CD14-positive monocyte (primary cell): Measurements from ENCODE around the gene ZNF48. TPM values are rescaled to one million over a fixed set of nuclear protein-coding genes. Genes with fewer than 3 reads are reported as not detected.

Experiments
- DNase-seq, 3 donors: peaks; one replicate each; pipeline ENCODE4 v3.0.0-alpha.2; 2011 to 2022
- H2AFZ ChIP-seq: 2 replicates; pipeline ENCODE4 v1.6.0; 2012; ENCODE audit warnings: mild to moderate bottlenecking, low read depth, low read length, inconsistent platforms; ENCODE audit not compliant: insufficient read depth, poor library complexity, severe bottlenecking
- H3K27ac ChIP-seq, 2 donors: 1 replicate in 1 of 2; 2 replicates in 1 of 2; pipeline ENCODE4 v1.5.1; 2012 to 2013; ENCODE audit warnings: low read length in 2 of 2, control low read depth in 1 of 2, inconsistent platforms in 1 of 2, low read depth in 1 of 2, mild to moderate bottlenecking in 1 of 2
- H3K27me3 ChIP-seq, 2 donors: one replicate each; pipeline versions ENCODE4 v1.6.0 to v1.6.1; 2011 to 2013; ENCODE audit warnings: low read length in 2 of 2; ENCODE audit not compliant: control insufficient read depth in 2 of 2, insufficient read depth in 2 of 2
- H3K36me3 ChIP-seq, 2 donors: replicated peaks in 1 of 2; 1 replicate in 1 of 2; 2 replicates in 1 of 2; pipeline versions ENCODE4 v1.5.1 to v1.6.1; 2012 to 2013; ENCODE audit warnings: low read length in 2 of 2, control low read depth in 1 of 2, inconsistent platforms in 1 of 2, mild to moderate bottlenecking in 1 of 2; ENCODE audit not compliant: insufficient read depth in 2 of 2, control insufficient read depth in 1 of 2
- H3K4me1 ChIP-seq, 2 donors: 1 replicate in 1 of 2; 2 replicates in 1 of 2; pipeline versions ENCODE4 v1.5.1 to v1.6.1; 2012 to 2013; ENCODE audit warnings: low read length in 2 of 2, control low read depth in 1 of 2, inconsistent platforms in 1 of 2, mild to moderate bottlenecking in 1 of 2, moderate library complexity in 1 of 2; ENCODE audit not compliant: insufficient read depth in 2 of 2, control insufficient read depth in 1 of 2
- H3K4me2 ChIP-seq: replicated peaks from 2 replicates; pipeline ENCODE3; 2012; ENCODE audit warnings: low read length, moderate library complexity, mild to moderate bottlenecking; ENCODE audit not compliant: poor library complexity, severe bottlenecking; ENCODE audit errors: extremely low read depth
- H3K4me3 ChIP-seq, 3 experiments: fragments of 200-600 bp in 1 of 3; sonication (generic) in 1 of 3; replicated peaks in 1 of 3; 1 replicate in 2 of 3; 2 replicates in 1 of 3; pipeline ENCODE4 v1.5.1; 2011 to 2013; ENCODE audit warnings: low read length in 3 of 3, mild to moderate bottlenecking in 3 of 3, control low read depth in 2 of 3, low read depth in 2 of 3, inconsistent platforms in 1 of 3, moderate library complexity in 1 of 3
- H3K79me2 ChIP-seq: 2 replicates; pipeline ENCODE4 v1.6.0; 2012; ENCODE audit warnings: mild to moderate bottlenecking, control low read depth, inconsistent platforms, low read length, moderate library complexity; ENCODE audit not compliant: insufficient read depth
- H3K9ac ChIP-seq: 2 replicates; pipeline ENCODE4 v1.6.0; 2017; ENCODE audit warnings: low read length, mild to moderate bottlenecking; ENCODE audit not compliant: insufficient read depth, poor library complexity, severe bottlenecking
- H3K9me3 ChIP-seq, 2 donors: replicated peaks in 1 of 2; 1 replicate in 1 of 2; 2 replicates in 1 of 2; pipeline versions ENCODE4 v1.5.1 to v1.6.1; 2012 to 2013; ENCODE audit warnings: low read length in 2 of 2, control low read depth in 1 of 2; ENCODE audit not compliant: control insufficient read depth in 1 of 2, insufficient read depth in 1 of 2
- H4K20me1 ChIP-seq: 2 replicates; pipeline ENCODE4 v1.6.0; 2012; ENCODE audit warnings: mild to moderate bottlenecking, low read length, control low read depth, moderate library complexity; ENCODE audit not compliant: insufficient read depth
- H3K27ac Mint-ChIP-seq, 7 donors: one replicate each; pipeline ENCODE4 v1.8.0; 2020; ENCODE audit warnings: mild to moderate bottlenecking in 7 of 7, mixed read lengths in 7 of 7, moderate library complexity in 6 of 7, inconsistent platforms in 2 of 7
- H3K27me3 Mint-ChIP-seq, 3 donors: one replicate each; pipeline ENCODE4 v1.8.0; 2021 to 2022; ENCODE audit warnings: low read depth in 3 of 3, mild to moderate bottlenecking in 3 of 3, mixed read lengths in 3 of 3, moderate library complexity in 3 of 3, inconsistent platforms in 1 of 3
- H3K36me3 Mint-ChIP-seq, 2 donors: one replicate each; pipeline ENCODE4 v1.8.0; 2020; ENCODE audit warnings: mixed read lengths in 2 of 2, inconsistent platforms in 1 of 2, mild to moderate bottlenecking in 1 of 2
- H3K4me1 Mint-ChIP-seq: one replicate; pipeline ENCODE4 v1.8.0; 2020; ENCODE audit warnings: mild to moderate bottlenecking, mixed read lengths
- H3K4me3 Mint-ChIP-seq, 2 donors: one replicate each; pipeline ENCODE4 v1.8.0; 2020; ENCODE audit warnings: mild to moderate bottlenecking in 2 of 2, mixed read lengths in 2 of 2, moderate library complexity in 1 of 2
- H3K9me3 Mint-ChIP-seq, 7 donors: one replicate each; pipeline ENCODE4 v1.8.0; 2020 to 2022; ENCODE audit warnings: mixed read lengths in 7 of 7, mild to moderate bottlenecking in 6 of 7, moderate library complexity in 6 of 7, inconsistent platforms in 2 of 7
- WGBS: methylation state at CpG from one replicate; pipeline ENCODE4 v1.1.5; 2013; ENCODE audit warnings: missing lambda C conversion rate; ENCODE audit not compliant: insufficient coverage; 5-methylcytosine and 5-hydroxymethylcytosine counted together
- intact Hi-C, 2 donors: fragments of 100-400 bp; cut with micrococcal nuclease; formaldehyde crosslinking; loops; one replicate each; pipeline versions ENCODE4 v1.15.0 to v1.15.1; 2023
- polyA plus RNA-seq, 3 donors: library from polyadenylated mRNA; depleted of rRNA in 1 of 3; unstranded in 2 of 3; stranded (reverse) in 1 of 3; fragments of 300-500 nt in 2 of 3; fragments of >200 nt in 1 of 3; fragmentation: Illumina TruSeq in 2 of 3; gene quantifications; 1 replicate in 2 of 3; 2 replicates in 1 of 3; pipeline ENCODE4 v1.2.3, GENCODE V29; 2012 to 2021
- TF ChIP-seq, protein P1 (sequence below): fragments of 200-600 bp; IDR thresholded peaks from one replicate; pipeline ENCODE4 v1.8.0; 2022; ENCODE audit warnings: antibody characterized with exemption, mild to moderate bottlenecking

The ZNF48 gene
- polyA plus RNA-seq, 3 donors = 0.67 to 1.4 (median 0.93) TPM

DNA sequence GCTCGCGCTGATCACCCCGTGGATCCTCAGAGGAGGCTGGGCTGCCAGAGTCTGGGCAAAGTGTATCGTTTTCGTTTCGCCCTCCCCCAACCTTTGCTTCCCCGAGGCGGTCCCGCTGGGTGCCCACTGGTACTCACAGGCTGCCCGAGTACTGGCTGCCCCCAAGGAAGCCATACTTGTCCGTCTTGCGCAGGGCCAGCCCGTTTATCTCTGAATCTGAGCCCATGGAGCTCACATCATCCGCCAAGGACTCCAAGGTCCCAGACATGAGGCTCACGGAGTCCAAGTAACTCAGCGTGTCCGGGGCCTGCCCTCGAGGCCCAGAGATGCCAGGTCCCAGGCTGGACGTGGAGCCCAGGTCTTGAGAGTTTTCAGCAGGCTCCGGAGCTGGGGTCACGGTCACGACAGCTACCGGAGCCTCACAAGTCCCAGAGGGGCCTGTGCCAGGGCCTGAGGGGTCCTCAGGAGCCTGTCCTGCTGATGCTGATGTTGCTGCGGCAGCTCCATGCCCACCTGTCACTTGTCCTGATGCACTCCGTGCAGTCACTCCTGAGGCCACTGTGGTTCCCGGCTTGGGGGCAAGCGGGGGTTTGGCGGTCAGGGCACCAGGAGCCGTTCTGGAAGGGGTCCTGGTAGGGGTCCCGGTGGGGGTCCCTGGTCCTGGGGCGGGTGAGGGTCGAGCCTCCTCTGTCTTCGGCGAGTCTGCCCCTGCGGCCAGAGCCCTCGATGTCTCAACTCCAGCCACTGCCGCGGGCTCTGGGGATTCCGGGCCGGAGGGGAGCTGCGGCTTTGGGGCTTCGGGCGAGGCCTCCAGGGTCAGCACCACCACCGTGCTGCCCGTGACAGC, 25.9 kb upstream of the ZNF48 start:
- peaks cover 43% of the 10 kb centered on the region for H3K4me1 Mint-ChIP-seq
- no peaks in the 10 kb centered on the region for H3K27me3 ChIP-seq
- 1% methylated on average over 36 of the region's 45 CpGs for WGBS
- H3K4me2 ChIP-seq = peak overlapping the region; percentile 100
- peaks cover 58% of the 10 kb centered on the region for H3K79me2 ChIP-seq
- intact Hi-C loops = no loop called here
- H3K4me3 ChIP-seq = peak overlapping the region; percentile 57 to 96 (median 60)
- DNase-seq = peak in 1 of 3 donors; percentile 38
- peaks cover 0 to 6% (median 0%) of the 10 kb centered on the region in 3 donors for H3K27me3 Mint-ChIP-seq
- peak overlapping the region; percentile 86 to 97 (median 94) for H3K27ac Mint-ChIP-seq
- H3K9ac ChIP-seq = peak overlapping the region; percentile 88
- peaks cover 20 to 28% of the 10 kb centered on the region in 2 donors for H3K36me3 Mint-ChIP-seq
- no peak overlapping the region for H2AFZ ChIP-seq
- H3K9me3 ChIP-seq = no peaks in the 10 kb centered on the region
- TF ChIP-seq, protein P1, sequence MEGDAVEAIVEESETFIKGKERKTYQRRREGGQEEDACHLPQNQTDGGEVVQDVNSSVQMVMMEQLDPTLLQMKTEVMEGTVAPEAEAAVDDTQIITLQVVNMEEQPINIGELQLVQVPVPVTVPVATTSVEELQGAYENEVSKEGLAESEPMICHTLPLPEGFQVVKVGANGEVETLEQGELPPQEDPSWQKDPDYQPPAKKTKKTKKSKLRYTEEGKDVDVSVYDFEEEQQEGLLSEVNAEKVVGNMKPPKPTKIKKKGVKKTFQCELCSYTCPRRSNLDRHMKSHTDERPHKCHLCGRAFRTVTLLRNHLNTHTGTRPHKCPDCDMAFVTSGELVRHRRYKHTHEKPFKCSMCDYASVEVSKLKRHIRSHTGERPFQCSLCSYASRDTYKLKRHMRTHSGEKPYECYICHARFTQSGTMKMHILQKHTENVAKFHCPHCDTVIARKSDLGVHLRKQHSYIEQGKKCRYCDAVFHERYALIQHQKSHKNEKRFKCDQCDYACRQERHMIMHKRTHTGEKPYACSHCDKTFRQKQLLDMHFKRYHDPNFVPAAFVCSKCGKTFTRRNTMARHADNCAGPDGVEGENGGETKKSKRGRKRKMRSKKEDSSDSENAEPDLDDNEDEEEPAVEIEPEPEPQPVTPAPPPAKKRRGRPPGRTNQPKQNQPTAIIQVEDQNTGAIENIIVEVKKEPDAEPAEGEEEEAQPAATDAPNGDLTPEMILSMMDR = no peak
- peak overlapping the region; percentile 68 to 86 for H3K27ac ChIP-seq
- peaks cover 27 to 40% of the 10 kb centered on the region in 2 donors for H3K4me1 ChIP-seq
- peaks cover 48% of the 10 kb centered on the region for H4K20me1 ChIP-seq
- peak overlapping the region; percentile 92 to 97 for H3K4me3 Mint-ChIP-seq
- peaks cover 0 to 6% (median 0%) of the 10 kb centered on the region in 7 donors for H3K9me3 Mint-ChIP-seq
- peaks cover 22 to 30% of the 10 kb centered on the region in 2 donors for H3K36me3 ChIP-seq

- DNase-seq = no peak
- no peak overlapping the region for H2AFZ ChIP-seq
- H3K4me2 ChIP-seq = peak overlapping the region; percentile 100
- WGBS = under 1% methylated on average over 69 of the region's 76 CpGs
- H3K27me3 Mint-ChIP-seq = peaks cover 0 to 6% (median 0%) of the 10 kb centered on the region in 3 donors
- intact Hi-C loops = loop anchor here (1.0 to 10.0 kb wide), 5 partner anchors 8 to 345 kb away; partner anchors contain the start of genes CD2BP2 (in 1 of the 2), FBRS (in 1 of the 2) and PRR14 (in 1 of the 2)
- H3K79me2 ChIP-seq = peaks cover 51% of the 10 kb centered on the region
- H3K36me3 Mint-ChIP-seq = peaks cover 13 to 22% of the 10 kb centered on the region in 2 donors
- H4K20me1 ChIP-seq = peaks cover 41% of the 10 kb centered on the region
- peak overlapping the region; percentile 57 to 92 for H3K4me3 Mint-ChIP-seq
- H3K4me1 ChIP-seq = peaks cover 27 to 40% of the 10 kb centered on the region in 2 donors
- peak overlapping the region in 2 of 7 donors; percentile 46 to 96 for H3K27ac Mint-ChIP-seq
- H3K4me3 ChIP-seq = peak overlapping the region; percentile 57 to 96 (median 60)
- H3K9me3 ChIP-seq = no peaks in the 10 kb centered on the region
- TF ChIP-seq, protein P1 = no peak
- no peaks in the 10 kb centered on the region for H3K27me3 ChIP-seq
- H3K9me3 Mint-ChIP-seq = peaks cover 0 to 6% (median 0%) of the 10 kb centered on the region in 7 donors
- peak overlapping the region; percentile 88 for H3K9ac ChIP-seq
- H3K36me3 ChIP-seq = peaks cover 15 to 23% of the 10 kb centered on the region in 2 donors
- peaks cover 43% of the 10 kb centered on the region for H3K4me1 Mint-ChIP-seq
- peak overlapping the region; percentile 68 to 86 for H3K27ac ChIP-seq
Measured at GRCh38 chr16:30369938-30370455, 25.2 kb upstream of the ZNF48 start.
